ENCODE data around the gene PNP.

The PNP gene

GRCh38 chr14:20512177-20512905, 43.1 kb downstream of the PNP start:
- no peak for DNase-seq
- no peak for TF ChIP-seq GATA1 (IDR thresholded peaks at IDR 0.05; ENCODE audit: low read depth, low read length)
- no peak for TF ChIP-seq POLR2A (IDR thresholded peaks at IDR 0.05; ENCODE audit: low read length)

GRCh38 chr14:20515846-20516245, 46.6 kb downstream of the PNP start:
- DNase-seq: no peak
- TF ChIP-seq GATA1 (IDR thresholded peaks at IDR 0.05; ENCODE audit: low read depth, low read length) (no peak), POLR2A (IDR thresholded peaks at IDR 0.05; ENCODE audit: low read length) (no peak)

- DNase-seq: no peak
- TF ChIP-seq POLR2A (IDR thresholded peaks at IDR 0.05; ENCODE audit: low read length) (no peak), GATA1 (IDR thresholded peaks at IDR 0.05; ENCODE audit: low read depth, low read length) (no peak)
Measured at GRCh38 chr14:20516921-20517320, 47.7 kb downstream of the PNP start.

GRCh38 chr14:20522332-20522731, 53.1 kb downstream of the PNP start:
- no peak for DNase-seq
- TF ChIP-seq GATA1 (IDR thresholded peaks at IDR 0.05; ENCODE audit: low read depth, low read length): no peak
- TF ChIP-seq POLR2A (IDR thresholded peaks at IDR 0.05; ENCODE audit: low read length): no peak

DNA sequence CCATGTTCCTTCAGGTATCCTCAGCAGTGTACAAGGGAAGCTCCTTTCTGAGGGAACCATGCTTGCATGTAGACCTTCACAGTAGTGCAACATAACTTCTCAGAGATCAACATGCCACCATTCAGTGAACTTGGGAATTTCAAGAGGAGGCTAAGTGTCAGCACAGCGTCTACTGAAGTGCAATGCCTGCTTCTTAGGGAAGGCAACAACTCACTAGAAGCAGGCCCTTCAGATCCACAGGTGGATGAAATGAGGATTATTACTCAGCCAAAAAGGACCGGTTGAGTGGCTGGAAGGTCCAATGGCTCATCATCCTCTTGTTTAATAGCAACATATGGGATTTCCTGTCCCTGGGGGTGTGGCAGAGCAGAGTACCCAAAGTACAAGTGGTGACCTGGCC, 54.8 kb downstream of the PNP start:
- TF ChIP-seq GATA1 (IDR thresholded peaks at IDR 0.05; ENCODE audit: low read depth, low read length): no peak
- TF ChIP-seq POLR2A (IDR thresholded peaks at IDR 0.05; ENCODE audit: low read length): no peak

More for the DNA sequence above, 54.8 kb downstream of the PNP start:
- no peak for DNase-seq

Measured in erythroblast (primary cell).